Neural progenitor cell (in vitro differentiated cells): Measurements from ENCODE around the gene C1orf56.

Experiments used
- EZH2 ChIP-seq: fragments of 200-600 bp; sonication (generic); IDR thresholded peaks from 2 replicates; pipeline ENCODE4 v1.6.1; 2017; ENCODE audit warnings: antibody characterized with exemption, mild to moderate bottlenecking, moderate library complexity
- EZH2phosphoT487 ChIP-seq: fragments of 200-600 bp; sonication (generic); IDR thresholded peaks from 2 replicates; pipeline ENCODE4 v1.6.1; 2017; ENCODE audit warnings: antibody characterized with exemption
- TF ChIP-seq, protein P1 (sequence below): fragments of 200-600 bp; sonication (generic); IDR thresholded peaks from 2 replicates; pipeline ENCODE4 v1.5.1; 2017; ENCODE audit warnings: antibody characterized with exemption, mild to moderate bottlenecking

DNA sequence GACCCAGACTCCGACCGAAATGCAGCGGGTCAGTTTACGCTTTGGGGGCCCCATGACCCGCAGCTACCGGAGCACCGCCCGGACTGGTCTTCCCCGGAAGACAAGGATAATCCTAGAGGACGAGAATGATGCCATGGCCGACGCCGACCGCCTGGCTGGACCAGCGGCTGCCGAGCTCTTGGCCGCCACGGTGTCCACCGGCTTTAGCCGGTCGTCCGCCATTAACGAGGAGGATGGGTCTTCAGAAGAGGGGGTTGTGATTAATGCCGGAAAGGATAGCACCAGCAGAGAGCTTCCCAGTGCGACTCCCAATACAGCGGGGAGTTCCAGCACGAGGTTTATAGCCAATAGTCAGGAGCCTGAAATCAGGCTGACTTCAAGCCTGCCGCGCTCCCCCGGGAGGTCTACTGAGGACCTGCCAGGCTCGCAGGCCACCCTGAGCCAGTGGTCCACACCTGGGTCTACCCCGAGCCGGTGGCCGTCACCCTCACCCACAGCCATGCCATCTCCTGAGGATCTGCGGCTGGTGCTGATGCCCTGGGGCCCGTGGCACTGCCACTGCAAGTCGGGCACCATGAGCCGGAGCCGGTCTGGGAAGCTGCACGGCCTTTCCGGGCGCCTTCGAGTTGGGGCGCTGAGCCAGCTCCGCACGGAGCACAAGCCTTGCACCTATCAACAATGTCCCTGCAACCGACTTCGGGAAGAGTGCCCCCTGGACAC is 534 bp downstream of the C1orf56 start:
- no peak for TF ChIP-seq EZH2
- TF ChIP-seq, protein P1, sequence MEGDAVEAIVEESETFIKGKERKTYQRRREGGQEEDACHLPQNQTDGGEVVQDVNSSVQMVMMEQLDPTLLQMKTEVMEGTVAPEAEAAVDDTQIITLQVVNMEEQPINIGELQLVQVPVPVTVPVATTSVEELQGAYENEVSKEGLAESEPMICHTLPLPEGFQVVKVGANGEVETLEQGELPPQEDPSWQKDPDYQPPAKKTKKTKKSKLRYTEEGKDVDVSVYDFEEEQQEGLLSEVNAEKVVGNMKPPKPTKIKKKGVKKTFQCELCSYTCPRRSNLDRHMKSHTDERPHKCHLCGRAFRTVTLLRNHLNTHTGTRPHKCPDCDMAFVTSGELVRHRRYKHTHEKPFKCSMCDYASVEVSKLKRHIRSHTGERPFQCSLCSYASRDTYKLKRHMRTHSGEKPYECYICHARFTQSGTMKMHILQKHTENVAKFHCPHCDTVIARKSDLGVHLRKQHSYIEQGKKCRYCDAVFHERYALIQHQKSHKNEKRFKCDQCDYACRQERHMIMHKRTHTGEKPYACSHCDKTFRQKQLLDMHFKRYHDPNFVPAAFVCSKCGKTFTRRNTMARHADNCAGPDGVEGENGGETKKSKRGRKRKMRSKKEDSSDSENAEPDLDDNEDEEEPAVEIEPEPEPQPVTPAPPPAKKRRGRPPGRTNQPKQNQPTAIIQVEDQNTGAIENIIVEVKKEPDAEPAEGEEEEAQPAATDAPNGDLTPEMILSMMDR, result peak; percentile 73
- no peak for TF ChIP-seq EZH2phosphoT487
